Neural progenitor cell (in vitro differentiated cells): Measurements from ENCODE around the gene TRAF3. TPM values are rescaled to one million over a fixed set of nuclear protein-coding genes. Genes with fewer than 3 reads are reported as not detected.
"Not testable (repeated sequence)": the region's sequence is repeated elsewhere in the genome, so short reads cannot be mapped to it uniquely, and the experiment has no call there.

Source experiments
- DNase-seq: peaks from one replicate; pipeline ENCODE4 v3.0.0-alpha.2; 2016; ENCODE audit warnings: low spot score
- H2AFZ ChIP-seq: fragments of 200-600 bp; sonication (generic); replicated peaks from 2 replicates; pipeline ENCODE4 v1.6.1; 2016; ENCODE audit warnings: antibody characterized with exemption
- H3F3A ChIP-seq: fragments of 200-600 bp; sonication (generic); 2 replicates; pipeline ENCODE4 v1.6.1; 2016; ENCODE audit warnings: antibody characterized with exemption, low read depth
- H3K27ac ChIP-seq: fragments of 200-600 bp; sonication (generic); 2 replicates; pipeline ENCODE4 v1.5.1; 2016; ENCODE audit warnings: mild to moderate bottlenecking
- H3K27me3 ChIP-seq: fragments of 200-600 bp; sonication (generic); 2 replicates; pipeline ENCODE4 v1.6.1; 2016; ENCODE audit warnings: mild to moderate bottlenecking, moderate library complexity
- H3K36me3 ChIP-seq: fragments of 200-600 bp; sonication (generic); 2 replicates; pipeline ENCODE4 v1.5.1; 2016
- H3K4me1 ChIP-seq: fragments of 200-600 bp; sonication (generic); 2 replicates; pipeline ENCODE4 v1.6.1; 2016; ENCODE audit warnings: mixed run types
- H3K4me2 ChIP-seq: fragments of 200-600 bp; sonication (generic); 2 replicates; pipeline ENCODE4 v1.6.1; 2016
- H3K4me3 ChIP-seq: fragments of 200-600 bp; sonication (generic); 2 replicates; pipeline ENCODE4 v1.5.1; 2016
- H3K79me2 ChIP-seq: fragments of 200-600 bp; sonication (generic); 2 replicates; pipeline ENCODE4 v1.6.1; 2016; ENCODE audit warnings: low read depth
- H3K9ac ChIP-seq: fragments of 200-600 bp; sonication (generic); 2 replicates; pipeline ENCODE4 v1.6.1; 2016
- H3K9me3 ChIP-seq: fragments of 200-600 bp; sonication (generic); 2 replicates; pipeline ENCODE4 v1.5.1; 2016; ENCODE audit warnings: low read depth
- H4K20me1 ChIP-seq: fragments of 200-600 bp; sonication (generic); 2 replicates; pipeline ENCODE4 v1.6.1; 2016; ENCODE audit warnings: low read depth
- H3K27ac Mint-ChIP-seq: 3 replicates; pipeline ENCODE4 v1.8.0; 2021; ENCODE audit warnings: mixed read lengths
- H3K27me3 Mint-ChIP-seq: 2 replicates; pipeline ENCODE4 v1.8.0; 2022; ENCODE audit warnings: low read depth, mild to moderate bottlenecking, inconsistent platforms, moderate library complexity, mixed read lengths; ENCODE audit not compliant: insufficient read depth
- H3K36me3 Mint-ChIP-seq: 3 replicates; pipeline ENCODE4 v1.8.0; 2021; ENCODE audit warnings: mixed read lengths
- H3K4me1 Mint-ChIP-seq: 3 replicates; pipeline ENCODE4 v1.8.0; 2021; ENCODE audit warnings: mixed read lengths
- H3K4me3 Mint-ChIP-seq: 3 replicates; pipeline ENCODE4 v1.8.0; 2021; ENCODE audit warnings: mild to moderate bottlenecking, moderate library complexity, mixed read lengths
- H3K9me3 Mint-ChIP-seq: 3 replicates; pipeline ENCODE4 v1.8.0; 2020; ENCODE audit warnings: mixed read lengths
- EZH2 ChIP-seq: fragments of 200-600 bp; sonication (generic); IDR thresholded peaks from 2 replicates; pipeline ENCODE4 v1.6.1; 2017; ENCODE audit warnings: antibody characterized with exemption, mild to moderate bottlenecking, moderate library complexity
- EZH2phosphoT487 ChIP-seq: fragments of 200-600 bp; sonication (generic); IDR thresholded peaks from 2 replicates; pipeline ENCODE4 v1.6.1; 2017; ENCODE audit warnings: antibody characterized with exemption
- total RNA-seq: library from RNA; depleted of rRNA; stranded (reverse); fragments of >200 nt; gene quantifications from 2 replicates; pipeline ENCODE4 v1.2.3, GENCODE V29; 2015; ENCODE audit warnings: low replicate concordance
- TF ChIP-seq, protein P1 (sequence below): fragments of 200-600 bp; sonication (generic); IDR thresholded peaks from 2 replicates; pipeline ENCODE4 v1.5.1; 2017; ENCODE audit warnings: antibody characterized with exemption, mild to moderate bottlenecking

Gene TRAF3
- total RNA-seq, 1 donor from 2014 or later = 18.1 TPM

DNA sequence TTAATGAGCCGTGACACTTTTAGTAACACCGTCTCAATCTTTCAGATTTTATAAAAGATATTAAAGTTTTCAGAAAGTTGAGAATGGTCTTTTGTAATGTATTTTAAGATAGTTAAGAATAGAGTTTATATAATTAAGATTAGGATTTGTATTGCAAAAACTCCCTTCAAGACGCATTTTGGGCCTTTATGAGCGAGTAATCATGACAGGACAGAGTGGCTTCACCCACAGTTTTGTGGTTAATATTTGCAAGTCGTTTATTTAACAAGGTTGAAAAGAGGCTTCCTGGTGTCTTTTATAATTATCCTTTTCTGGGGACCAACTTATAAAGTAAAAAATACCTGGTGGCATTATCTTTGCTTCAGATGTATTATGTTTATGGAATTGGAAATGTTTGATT lies 44.0 kb downstream of the TRAF3 start:
- DNase-seq = no peak
- Histone ChIP-seq H3K79me2 (peaks cover 4% of the 10 kb centered on the region), H3K9me3 (no peaks in the 10 kb centered on the region), H3K4me1 (no peaks in the 10 kb centered on the region), H2AFZ (no peak overlapping the region), H3K4me2 (no peak overlapping the region), H4K20me1 (peaks cover 20% of the 10 kb centered on the region), H3K27me3 (no peaks in the 10 kb centered on the region), H3F3A (no peaks in the 10 kb centered on the region), H3K4me3 (no peak overlapping the region), H3K9ac (no peak overlapping the region), H3K27ac (no peak overlapping the region), H3K36me3 (no peaks in the 10 kb centered on the region)
- H3K27ac Mint-ChIP-seq = no peak overlapping the region
- H3K9me3 Mint-ChIP-seq = no peaks in the 10 kb centered on the region
- peaks cover 5% of the 10 kb centered on the region for H3K27me3 Mint-ChIP-seq
- H3K36me3 Mint-ChIP-seq = peaks cover 6% of the 10 kb centered on the region
- peaks cover 46% of the 10 kb centered on the region for H3K4me1 Mint-ChIP-seq
- TF ChIP-seq EZH2phosphoT487 = no peak
- TF ChIP-seq EZH2 = no peak
- TF ChIP-seq, protein P1, sequence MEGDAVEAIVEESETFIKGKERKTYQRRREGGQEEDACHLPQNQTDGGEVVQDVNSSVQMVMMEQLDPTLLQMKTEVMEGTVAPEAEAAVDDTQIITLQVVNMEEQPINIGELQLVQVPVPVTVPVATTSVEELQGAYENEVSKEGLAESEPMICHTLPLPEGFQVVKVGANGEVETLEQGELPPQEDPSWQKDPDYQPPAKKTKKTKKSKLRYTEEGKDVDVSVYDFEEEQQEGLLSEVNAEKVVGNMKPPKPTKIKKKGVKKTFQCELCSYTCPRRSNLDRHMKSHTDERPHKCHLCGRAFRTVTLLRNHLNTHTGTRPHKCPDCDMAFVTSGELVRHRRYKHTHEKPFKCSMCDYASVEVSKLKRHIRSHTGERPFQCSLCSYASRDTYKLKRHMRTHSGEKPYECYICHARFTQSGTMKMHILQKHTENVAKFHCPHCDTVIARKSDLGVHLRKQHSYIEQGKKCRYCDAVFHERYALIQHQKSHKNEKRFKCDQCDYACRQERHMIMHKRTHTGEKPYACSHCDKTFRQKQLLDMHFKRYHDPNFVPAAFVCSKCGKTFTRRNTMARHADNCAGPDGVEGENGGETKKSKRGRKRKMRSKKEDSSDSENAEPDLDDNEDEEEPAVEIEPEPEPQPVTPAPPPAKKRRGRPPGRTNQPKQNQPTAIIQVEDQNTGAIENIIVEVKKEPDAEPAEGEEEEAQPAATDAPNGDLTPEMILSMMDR = no peak
- H3K4me3 Mint-ChIP-seq = no peak overlapping the region

DNA sequence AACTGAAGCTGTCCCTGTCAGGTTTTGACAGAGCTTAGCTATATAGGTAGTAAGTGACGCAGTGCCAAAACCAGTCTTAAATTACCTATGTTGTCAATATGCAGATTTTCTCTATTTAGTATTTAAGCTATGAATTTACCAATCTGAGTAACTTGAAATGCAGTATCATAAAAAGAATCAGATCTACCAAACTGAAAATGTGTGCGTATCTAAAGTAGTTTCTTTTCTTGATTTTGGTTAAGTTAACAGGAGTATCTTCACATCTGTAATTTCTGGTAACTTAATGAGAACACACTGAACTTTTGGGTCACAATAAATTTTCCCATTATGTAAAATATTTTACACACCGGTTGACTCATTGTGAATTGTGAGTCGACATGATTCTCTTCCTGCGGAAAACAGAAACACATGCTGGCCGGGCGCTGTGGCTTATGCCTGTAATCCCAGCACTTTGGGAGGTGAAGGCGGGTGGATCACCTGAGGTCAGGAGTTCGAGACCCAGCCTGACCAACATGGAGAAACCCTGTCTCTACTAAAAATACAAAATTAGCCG lies 45.1 kb downstream of the TRAF3 start:
- no peaks in the 10 kb centered on the region for H3K27me3 ChIP-seq
- no peaks in the 10 kb centered on the region for H3K9me3 Mint-ChIP-seq
- no peak overlapping the region for H3K27ac ChIP-seq
- peaks cover 52% of the 10 kb centered on the region for H3K4me1 Mint-ChIP-seq
- no peak overlapping the region for H3K4me3 Mint-ChIP-seq
- H3K79me2 ChIP-seq = peaks cover 4% of the 10 kb centered on the region
- H3K36me3 Mint-ChIP-seq = peaks cover 7% of the 10 kb centered on the region
- H3F3A ChIP-seq = no peaks in the 10 kb centered on the region
- no peak for DNase-seq
- H2AFZ ChIP-seq = no peak overlapping the region
- no peak overlapping the region for H3K4me2 ChIP-seq
- H3K27ac Mint-ChIP-seq = no peak overlapping the region
- no peaks in the 10 kb centered on the region for H3K9me3 ChIP-seq
- H3K4me1 ChIP-seq = no peaks in the 10 kb centered on the region
- H3K4me3 ChIP-seq = no peak overlapping the region
- TF ChIP-seq EZH2phosphoT487 (no peak), EZH2 (no peak)
- TF ChIP-seq, protein P1 = no peak
- H3K9ac ChIP-seq = no peak overlapping the region
- peaks cover 20% of the 10 kb centered on the region for H4K20me1 ChIP-seq
- peaks cover 1% of the 10 kb centered on the region for H3K27me3 Mint-ChIP-seq
- no peaks in the 10 kb centered on the region for H3K36me3 ChIP-seq

DNA sequence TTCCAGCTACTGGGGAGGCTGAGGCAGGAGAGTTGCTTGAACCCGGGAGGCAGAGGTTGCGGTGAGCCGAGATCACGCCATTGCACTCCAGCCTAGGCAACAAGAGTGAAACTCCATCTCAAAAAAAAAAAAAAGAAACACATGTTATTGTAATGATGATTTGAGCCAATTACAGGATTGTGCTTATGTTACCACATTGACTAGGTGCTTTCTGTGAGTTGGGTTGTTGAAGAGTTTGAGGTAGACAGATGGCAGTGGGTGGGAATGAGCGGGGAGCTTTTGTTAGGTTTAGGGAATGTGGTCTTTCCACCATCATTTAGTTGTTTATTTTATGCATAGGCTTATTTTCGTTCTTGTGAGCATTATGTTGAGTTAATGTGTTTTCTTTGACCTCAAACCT lies 45.6 kb downstream of the TRAF3 start:
- H3K4me3 Mint-ChIP-seq, H3K27ac Mint-ChIP-seq, H3K4me2 ChIP-seq, H3K9ac ChIP-seq, H3F3A ChIP-seq, DNase-seq, H3K27me3 ChIP-seq, H3K79me2 ChIP-seq, H3K9me3 Mint-ChIP-seq, H3K36me3 ChIP-seq, H3K9me3 ChIP-seq, H3K27me3 Mint-ChIP-seq, H3K27ac ChIP-seq, H2AFZ ChIP-seq, H3K36me3 Mint-ChIP-seq, H3K4me3 ChIP-seq, H3K4me1 ChIP-seq: not testable (repeated sequence)
- peaks cover 20% of the 10 kb centered on the region for H4K20me1 ChIP-seq
- peaks cover 57% of the 10 kb centered on the region for H3K4me1 Mint-ChIP-seq

DNA sequence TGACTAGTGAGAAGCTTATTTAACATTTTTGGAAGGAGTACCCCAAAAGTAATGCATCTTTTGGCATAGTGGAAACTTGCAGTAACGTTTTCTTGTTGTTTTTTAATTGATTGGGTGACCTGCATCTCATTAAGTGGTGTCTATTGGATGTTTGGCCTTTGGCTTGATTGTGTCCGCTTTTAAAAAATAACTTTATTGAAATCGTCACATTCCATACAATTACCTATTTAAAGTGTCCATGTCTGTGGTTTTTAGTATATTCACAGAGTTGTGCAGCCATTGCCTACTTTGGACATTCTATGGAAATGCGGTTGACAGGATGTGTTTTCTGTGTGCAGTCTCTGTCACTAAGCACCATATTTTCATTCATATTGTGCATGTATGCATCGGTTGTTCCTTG lies 46.3 kb downstream of the TRAF3 start:
- Histone ChIP-seq H3F3A (no peaks in the 10 kb centered on the region), H3K27me3 (no peaks in the 10 kb centered on the region), H3K79me2 (peaks cover 4% of the 10 kb centered on the region), H4K20me1 (peaks cover 20% of the 10 kb centered on the region), H3K9ac (no peak overlapping the region), H3K36me3 (no peaks in the 10 kb centered on the region), H3K4me1 (peaks cover 7% of the 10 kb centered on the region), H2AFZ (no peak overlapping the region), H3K27ac (no peak overlapping the region), H3K4me2 (no peak overlapping the region), H3K4me3 (no peak overlapping the region), H3K9me3 (no peaks in the 10 kb centered on the region)
- DNase-seq = no peak
- Mint-ChIP-seq H3K4me1 (peaks cover 58% of the 10 kb centered on the region), H3K4me3 (no peak overlapping the region), H3K27me3 (no peaks in the 10 kb centered on the region), H3K9me3 (no peaks in the 10 kb centered on the region), H3K27ac (no peak overlapping the region), H3K36me3 (peaks cover 7% of the 10 kb centered on the region)
- TF ChIP-seq, protein P1 = no peak
- no peak for TF ChIP-seq EZH2
- TF ChIP-seq EZH2phosphoT487 = no peak
